Measurements from ENCODE around the gene PDCD2L. TPM values are rescaled to one million over a fixed set of nuclear protein-coding genes. Genes with fewer than 3 reads are reported as not detected.

Gene PDCD2L
- total RNA-seq, 1 donor from 2014 or later: 18.1 TPM

- Mint-ChIP-seq H3K27me3 (no peaks in the 10 kb centered on the region), H3K36me3 (ENCODE audit: insufficient read depth) (peaks cover 9% of the 10 kb centered on the region), H3K4me1 (ENCODE audit: low read depth) (peaks cover 16% of the 10 kb centered on the region), H3K27ac (peak overlapping the region; percentile 96), H3K9me3 (ENCODE audit: low read depth) (no peaks in the 10 kb centered on the region), H3K4me3 (ENCODE audit: low read depth) (peak overlapping the region; percentile 98)
- no peak for DNase-seq (ENCODE audit: low spot score, unreplicated experiment)
- no peak for TF ChIP-seq CTCF (IDR thresholded peaks at IDR 0.05; ENCODE audit: unreplicated experiment)
Measured at GRCh38 chr19:34428549-34429285, 24.5 kb downstream of the PDCD2L start.

DNA sequence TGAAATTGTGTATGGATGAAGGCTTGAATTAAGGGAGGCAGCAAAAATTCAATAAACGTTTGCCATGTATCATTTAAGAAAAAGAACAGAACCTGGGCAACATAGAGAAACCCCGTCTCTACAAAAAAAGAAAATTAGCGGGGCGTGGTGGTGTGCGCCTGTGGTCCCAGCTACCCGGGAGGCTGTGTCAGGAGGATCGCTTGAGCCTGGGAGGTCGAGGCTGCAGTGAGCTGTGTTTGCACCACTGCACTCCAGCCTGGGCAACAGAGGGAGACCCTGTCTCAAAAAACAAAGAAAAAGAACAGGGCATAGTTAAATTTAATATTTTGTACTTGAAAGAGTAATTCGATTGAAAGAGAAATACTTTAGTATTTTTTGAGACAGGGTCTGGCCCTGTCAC lies 25.4 kb downstream of the PDCD2L start:
- H3K27ac Mint-ChIP-seq: peak overlapping the region; percentile 33
- TF ChIP-seq CTCF (IDR thresholded peaks at IDR 0.05; ENCODE audit: unreplicated experiment): no peak
- H3K4me3 Mint-ChIP-seq (ENCODE audit: low read depth): peak overlapping the region; percentile 98
- no peaks in the 10 kb centered on the region for H3K9me3 Mint-ChIP-seq (ENCODE audit: low read depth)
- peaks cover 4% of the 10 kb centered on the region for H3K36me3 Mint-ChIP-seq (ENCODE audit: insufficient read depth)
- H3K27me3 Mint-ChIP-seq: no peaks in the 10 kb centered on the region
- no peak for DNase-seq (ENCODE audit: low spot score, unreplicated experiment)
- H3K4me1 Mint-ChIP-seq (ENCODE audit: low read depth): peaks cover 16% of the 10 kb centered on the region

GRCh38 chr19:34430738-34431625 lies 26.8 kb downstream of the PDCD2L start:
- TF ChIP-seq CTCF (IDR thresholded peaks at IDR 0.05; ENCODE audit: unreplicated experiment): peak; percentile 61
- peak overlapping the region; percentile 98 for H3K4me3 Mint-ChIP-seq (ENCODE audit: low read depth)
- H3K9me3 Mint-ChIP-seq (ENCODE audit: low read depth): no peaks in the 10 kb centered on the region
- no peak for DNase-seq (ENCODE audit: low spot score, unreplicated experiment)
- peak overlapping the region; percentile 77 for H3K27ac Mint-ChIP-seq
- no peaks in the 10 kb centered on the region for H3K27me3 Mint-ChIP-seq
- peaks cover 4% of the 10 kb centered on the region for H3K36me3 Mint-ChIP-seq (ENCODE audit: insufficient read depth)
- peaks cover 16% of the 10 kb centered on the region for H3K4me1 Mint-ChIP-seq (ENCODE audit: low read depth)

DNA sequence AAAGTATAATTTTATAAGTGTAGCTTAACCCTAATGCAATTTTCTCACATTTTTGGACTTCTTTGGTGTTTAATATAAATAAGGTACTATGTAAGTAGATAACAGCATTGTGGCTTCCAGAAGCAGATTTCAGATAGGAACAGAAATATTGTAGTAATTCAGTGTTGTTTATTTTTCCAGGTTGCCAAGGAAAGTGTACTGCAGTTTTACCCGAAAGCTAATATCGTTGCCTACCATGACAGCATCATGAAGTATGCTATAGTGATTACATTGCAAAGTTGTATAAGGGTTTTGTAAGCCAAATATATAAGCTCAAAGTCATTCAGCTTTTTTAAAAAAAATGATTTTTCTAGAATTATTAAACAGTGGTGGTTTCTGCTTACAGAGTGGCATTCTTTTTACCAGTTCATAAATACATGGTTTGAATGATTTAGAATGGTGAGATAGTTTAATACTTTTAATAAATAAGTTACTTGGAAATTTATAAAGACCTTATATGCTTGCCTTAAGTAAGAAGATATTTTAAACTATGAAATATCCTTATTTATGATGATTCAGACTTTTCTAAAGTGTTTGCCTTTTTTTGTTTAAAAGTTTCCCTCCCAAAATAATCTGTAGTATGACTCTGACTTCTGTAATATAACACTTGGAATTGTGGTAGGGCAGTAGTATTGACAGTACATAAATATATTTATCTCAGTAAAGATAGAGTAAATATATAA lies 27.6 kb downstream of the PDCD2L start:
- Mint-ChIP-seq H3K4me3 (ENCODE audit: low read depth) (no peak overlapping the region), H3K4me1 (ENCODE audit: low read depth) (peaks cover 16% of the 10 kb centered on the region), H3K9me3 (ENCODE audit: low read depth) (no peaks in the 10 kb centered on the region), H3K27me3 (no peaks in the 10 kb centered on the region), H3K27ac (no peak overlapping the region), H3K36me3 (ENCODE audit: insufficient read depth) (peaks cover 7% of the 10 kb centered on the region)
- no peak for TF ChIP-seq CTCF (IDR thresholded peaks at IDR 0.05; ENCODE audit: unreplicated experiment)
- DNase-seq (ENCODE audit: low spot score, unreplicated experiment): no peak

- H3K4me3 Mint-ChIP-seq (ENCODE audit: low read depth): no peak overlapping the region
- peaks cover 16% of the 10 kb centered on the region for H3K4me1 Mint-ChIP-seq (ENCODE audit: low read depth)
- DNase-seq (ENCODE audit: low spot score, unreplicated experiment): no peak
- no peaks in the 10 kb centered on the region for H3K27me3 Mint-ChIP-seq
- H3K36me3 Mint-ChIP-seq (ENCODE audit: insufficient read depth): peaks cover 9% of the 10 kb centered on the region
- peak overlapping the region; percentile 35 for H3K27ac Mint-ChIP-seq
- no peaks in the 10 kb centered on the region for H3K9me3 Mint-ChIP-seq (ENCODE audit: low read depth)
- no peak for TF ChIP-seq CTCF (IDR thresholded peaks at IDR 0.05; ENCODE audit: unreplicated experiment)
Measured at GRCh38 chr19:34432797-34433196, 28.6 kb downstream of the PDCD2L start.

Measured in progenitor cell of endocrine pancreas (in vitro differentiated cells).